Measurements from ENCODE around the gene SLC22A17.
A peak's percentile ranks its signal among the peaks of the same experiment; 100 is the strongest.

Gene SLC22A17

GRCh38 chr14:23319746-23320583 lies 32.7 kb downstream of the SLC22A17 start:
- TF ChIP-seq CTCF (conservative IDR thresholded peaks at IDR 0.05; ENCODE audit: low read depth), result no peak
- peak overlapping the region; percentile 87 for H3K27ac ChIP-seq
- POLR2A ChIA-PET (ENCODE audit: low non-redundant PET), result interaction anchor here (1.7 kb wide), 1 partner anchor 13 kb away, joined by 12 read pairs; the partner anchor contains the start of gene BCL2L2
- no peak for DNase-seq (ENCODE audit: low spot score)
- CTCF ChIA-PET, result interaction anchor here (1.3 to 1.5 kb wide), 2 partner anchors 13 to 17 kb away, joined by 3 to 10 read pairs; partner anchors contain the start of genes BCL2L2 and PPP1R3E

GRCh38 chr14:23316300-23316699 lies 36.4 kb downstream of the SLC22A17 start:
- CTCF ChIA-PET, result interaction anchor here (0.7 kb wide), 1 partner anchor 64 kb away, joined by 3 read pairs; no protein-coding TSS in a partner anchor

GRCh38 chr14:23310546-23310945 lies 42.1 kb downstream of the SLC22A17 start:
- CTCF ChIA-PET, result interaction anchor here (0.9 kb wide), 1 partner anchor 15 kb away, joined by 3 read pairs; no protein-coding TSS in a partner anchor
- POLR2A ChIA-PET (ENCODE audit: low non-redundant PET), result no interaction called here
- no peak for TF ChIP-seq CTCF (conservative IDR thresholded peaks at IDR 0.05; ENCODE audit: low read depth)
- peak overlapping the region; percentile 44 for H3K27ac ChIP-seq
- DNase-seq (ENCODE audit: low spot score), result no peak

More at GRCh38 chr14:23316300-23316699, 36.4 kb downstream of the SLC22A17 start:
- POLR2A ChIA-PET (ENCODE audit: low non-redundant PET), result no interaction called here
- no peak for TF ChIP-seq CTCF (conservative IDR thresholded peaks at IDR 0.05; ENCODE audit: low read depth)
- H3K27ac ChIP-seq, result no peak overlapping the region
- no peak for DNase-seq (ENCODE audit: low spot score)

- POLR2A ChIA-PET (ENCODE audit: low non-redundant PET), result no interaction called here
- no peak for DNase-seq (ENCODE audit: low spot score)
- peak overlapping the region; percentile 85 for H3K27ac ChIP-seq
- no peak for TF ChIP-seq CTCF (conservative IDR thresholded peaks at IDR 0.05; ENCODE audit: low read depth)
- CTCF ChIA-PET, result interaction anchor here (0.6 kb wide), 2 partner anchors 122 to 619 kb away, joined by 4 read pairs; no protein-coding TSS in a partner anchor
Observed at GRCh38 chr14:23308721-23309445, 43.8 kb downstream of the SLC22A17 start.

- peak overlapping the region; percentile 85 for H3K27ac ChIP-seq
- ChIA-PET CTCF (interaction anchor here (0.6 to 2.0 kb wide), 4 partner anchors 13 to 619 kb away, joined by 4 to 10 read pairs (median 5); partner anchors contain the start of gene PABPN1), POLR2A (ENCODE audit: low non-redundant PET) (interaction anchor here (1.6 kb wide), 1 partner anchor 13 kb away, joined by 12 read pairs; the partner anchor contains the start of gene PABPN1)
- TF ChIP-seq CTCF (conservative IDR thresholded peaks at IDR 0.05; ENCODE audit: low read depth), result no peak
- peak; percentile 57 for DNase-seq (ENCODE audit: low spot score)
Observed at GRCh38 chr14:23307687-23308644, 44.7 kb downstream of the SLC22A17 start.

All from RWPE1 (cell line).